H1 (cell line): ENCODE measurements around the gene TCN2. TPM values are rescaled to one million over a fixed set of nuclear protein-coding genes. Genes with fewer than 3 reads are reported as not detected.

Experiments
- JUND ChIP-seq: IDR thresholded peaks from 2 replicates; pipeline ENCODE4 v1.6.1; 2011; ENCODE audit warnings: mild to moderate bottlenecking, improper control_type of control experiment, low read length
- polyA plus RNA-seq, 7 experiments: library from polyadenylated mRNA; depleted of rRNA in 3 of 7; stranded (reverse) in 5 of 7; unstranded in 2 of 7; fragments of >200 nt in 5 of 7; fragments of 200-250 nt in 2 of 7; gene quantifications; 1 replicate in 5 of 7; 2 replicates in 1 of 7; 4 replicates in 1 of 7; pipeline versions ENCODE4 v1.2.1 to v1.2.3, GENCODE V29; 2011 to 2013; ENCODE audit warnings: missing spikeins in 2 of 7, mixed read lengths in 2 of 7
- total RNA-seq: library from RNA; stranded (reverse); fragmentation: NEBNext Ultra II Directional; extraction: Animal tissue kit (Norgen Biotek cat#: 25700); gene quantifications from 2 replicates; pipeline ENCODE4 v1.2.1, GENCODE V29; 2021

The TCN2 gene
- total and polyA plus RNA-seq, 2 of the 8 experiments (the other 6 are each of a cell fraction or from before 2014, with no cell fraction given) = 30.0 to 87.8 TPM

- no peak for TF ChIP-seq JUND
Measured at GRCh38 chr22:30610299-30610698, 3.3 kb downstream of the TCN2 start (continued).
